Lower leg skin (tissue), 3 donors: ENCODE results near the gene DOCK3.

Experiments
- CTCF ChIP-seq, 3 donors: fragments of 450-650 bp; IDR thresholded peaks; one replicate each; pipeline ENCODE4 v1.5.1; 2016; ENCODE audit warnings: antibody characterized with exemption in 3 of 3, mild to moderate bottlenecking in 3 of 3, moderate library complexity in 2 of 3
- POLR2A ChIP-seq, 2 donors: fragments of 450-650 bp; IDR thresholded peaks; one replicate each; pipeline ENCODE4 v1.6.1; 2016 to 2017; ENCODE audit warnings: antibody characterized with exemption in 2 of 2, mild to moderate bottlenecking in 1 of 2, moderate library complexity in 1 of 2

GRCh38 chr3:51297333-51297732 is 622.6 kb downstream of the DOCK3 start:
- TF ChIP-seq CTCF (IDR thresholded peaks at IDR 0.05) (no peak), POLR2A (IDR thresholded peaks at IDR 0.05) (no peak)
